HFF-Myc (cell line): Measurements from ENCODE around the gene ZNF212.
"Not testable (repeated sequence)": the region's sequence is repeated elsewhere in the genome, so short reads cannot be mapped to it uniquely, and the experiment has no call there.

Experiments used
- DNase-seq: peaks from one replicate; pipeline ENCODE4 v3.0.0-alpha.2; 2011; ENCODE audit warnings: low read depth; ENCODE audit errors: extremely low read depth
- H3K4me3 ChIP-seq: replicated peaks from 2 replicates; pipeline ENCODE4 v1.5.1; 2011; ENCODE audit warnings: low read depth, mild to moderate bottlenecking, control low read depth, low read length
- CTCF ChIP-seq: IDR thresholded peaks from 2 replicates; pipeline ENCODE4 v1.5.1; 2012; ENCODE audit warnings: mild to moderate bottlenecking, low read depth, low read length, control low read depth; ENCODE audit errors: missing control alignments

Gene ZNF212

DNA sequence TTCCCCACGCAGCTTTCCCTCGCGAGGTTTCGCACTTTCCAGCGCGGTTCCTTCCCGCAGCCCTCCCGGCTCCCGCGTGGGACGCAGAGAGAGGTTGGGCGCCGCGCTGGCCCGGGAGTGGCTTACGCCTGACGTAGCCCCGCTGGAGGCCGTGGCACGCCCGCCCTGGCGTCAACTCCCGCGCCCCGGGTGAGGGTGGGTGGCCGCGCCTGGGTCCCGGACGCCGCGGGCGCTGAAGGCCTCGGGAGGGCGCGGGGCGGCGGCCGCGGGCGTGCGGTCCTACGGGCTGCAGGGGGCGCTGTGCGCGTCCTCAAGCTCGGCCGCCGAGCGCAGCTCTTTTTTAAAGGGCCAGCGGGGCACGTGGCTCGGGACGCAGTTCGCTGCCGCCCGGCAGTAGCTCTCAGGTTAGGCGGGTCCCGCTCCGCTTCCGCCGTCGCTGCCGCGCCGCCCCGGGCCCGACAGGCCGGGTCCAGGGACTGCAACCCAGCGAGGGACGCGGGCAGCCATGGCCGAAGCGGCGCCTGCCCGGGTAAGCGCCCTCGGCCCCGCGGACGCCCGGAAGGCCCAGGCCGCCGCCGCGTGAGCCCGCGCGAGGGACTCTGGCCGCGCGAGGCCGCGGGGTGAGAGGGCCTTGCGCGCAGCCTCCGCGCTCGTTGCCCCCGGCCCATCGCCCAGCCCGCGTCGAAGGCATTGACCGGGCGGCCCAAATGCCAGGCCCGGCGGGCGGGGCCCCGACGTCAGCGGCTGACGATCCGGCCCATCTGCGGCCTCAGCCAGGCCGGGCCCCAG, 22.6 kb downstream of the ZNF212 start, which contains the start of gene ZNF783:
TSS of gene ZNF783 (plus strand) at position 368 of the 789 bp plus-strand sequence. CDS start at position 506, 138 bp downstream.
- no peak for DNase-seq
- peak within 1 kb of the TSS; percentile 56 for H3K4me3 ChIP-seq
- peak; percentile 55 for TF ChIP-seq CTCF

GRCh38 chr7:149266451-149266850, 27.0 kb downstream of the ZNF212 start:
- no peak overlapping the region for H3K4me3 ChIP-seq
- no peak for DNase-seq
- no peak for TF ChIP-seq CTCF

- TF ChIP-seq CTCF, result no peak
- DNase-seq, result no peak
Measured at GRCh38 chr7:149267733-149268132, 28.3 kb downstream of the ZNF212 start.

DNA sequence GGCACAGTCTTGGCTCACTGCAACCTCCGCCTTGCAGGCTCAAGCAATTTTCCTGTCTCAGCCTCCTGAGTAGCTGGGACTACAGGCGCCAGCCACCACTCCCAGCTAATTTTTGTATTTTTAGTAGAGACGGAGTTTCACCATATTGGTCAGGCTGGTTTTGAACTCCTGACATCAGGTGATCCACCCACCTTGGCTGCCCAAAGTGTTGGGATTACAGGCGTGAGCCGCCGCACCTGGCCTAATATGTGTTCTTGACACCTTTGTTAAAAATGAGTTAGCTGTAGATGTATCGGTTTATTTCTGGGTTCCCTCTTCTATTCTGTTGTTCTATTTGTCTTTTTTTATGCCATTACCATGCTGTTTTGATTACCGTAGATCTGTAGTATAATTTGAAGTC, 35.0 kb downstream of the ZNF212 start:
- not testable (repeated sequence) for H3K4me3 ChIP-seq, DNase-seq

More at GRCh38 chr7:149267733-149268132, 28.3 kb downstream of the ZNF212 start:
- no peak overlapping the region for H3K4me3 ChIP-seq

DNA sequence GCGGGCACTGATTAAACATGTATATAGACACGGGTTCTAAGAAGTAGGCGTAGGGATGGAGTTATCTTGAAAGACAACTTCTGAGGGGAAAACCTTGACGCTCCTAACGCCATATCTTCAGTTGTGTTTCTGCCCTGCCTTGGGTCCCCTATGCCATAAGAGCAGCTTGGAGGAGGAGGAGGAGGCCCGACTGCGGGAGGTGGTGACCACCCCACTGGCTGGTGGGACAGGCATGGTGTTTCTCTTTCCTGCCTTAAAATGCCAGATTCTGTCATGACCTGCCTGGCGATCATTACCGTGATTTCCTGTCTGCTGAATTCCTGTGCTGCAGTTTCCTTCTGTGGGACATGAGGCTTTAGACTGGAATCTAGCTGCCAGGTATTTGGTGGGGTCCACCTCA, 38.4 kb downstream of the ZNF212 start:
- H3K4me3 ChIP-seq, result no peak overlapping the region
- no peak for TF ChIP-seq CTCF
- no peak for DNase-seq

DNA sequence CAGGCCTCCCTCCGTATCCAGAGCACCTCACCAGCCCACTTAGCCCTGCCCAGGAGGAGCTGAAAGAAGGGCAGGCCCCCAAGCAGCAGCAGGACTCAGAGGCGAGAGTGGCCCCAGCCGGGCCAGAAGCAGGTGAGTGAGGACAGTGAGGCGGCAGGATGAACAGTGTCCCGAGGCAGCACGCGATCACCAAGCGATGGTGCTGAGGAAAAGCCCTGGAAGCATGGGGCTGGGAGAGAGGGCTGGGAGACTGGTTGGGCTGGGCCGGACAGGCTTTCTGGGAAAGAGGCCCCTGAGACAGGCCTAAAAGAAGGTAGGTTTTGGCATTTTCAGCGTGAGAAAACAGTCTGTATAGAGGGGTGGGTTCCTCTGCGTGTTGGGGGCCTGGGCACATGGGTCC, 38.9 kb downstream of the ZNF212 start:
- TF ChIP-seq CTCF, result no peak
- DNase-seq, result no peak
- H3K4me3 ChIP-seq, result no peak overlapping the region

DNA sequence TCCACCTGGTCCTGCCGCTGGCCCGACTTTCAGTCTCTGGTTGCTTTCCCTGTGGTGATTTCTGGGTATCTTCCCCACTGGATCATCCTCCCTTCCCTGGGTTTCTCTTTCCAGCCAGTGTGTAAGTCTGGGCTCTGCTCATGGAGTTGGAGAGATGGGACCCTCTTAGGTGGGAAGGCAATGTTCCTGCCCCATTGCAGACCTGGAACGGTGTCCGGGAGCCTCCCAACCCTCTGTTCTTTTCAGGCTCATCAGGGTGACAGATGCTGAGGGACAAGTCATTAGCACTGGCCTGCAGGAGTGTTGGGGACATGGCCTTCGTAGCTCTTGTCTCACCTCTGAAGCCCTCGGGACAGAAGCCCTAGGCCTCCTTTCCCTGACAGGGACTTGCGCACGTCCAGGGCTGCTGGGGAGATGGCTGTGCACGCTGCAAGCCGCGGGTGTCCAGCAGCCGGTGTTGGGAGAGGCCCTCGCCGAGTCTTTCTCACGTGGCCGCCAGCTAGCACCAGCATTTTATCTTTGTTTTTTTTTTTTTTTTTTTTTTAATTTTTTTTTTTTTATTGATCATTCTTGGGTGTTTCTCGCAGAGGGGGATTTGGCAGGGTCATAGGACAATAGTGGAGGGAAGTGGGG, 39.8 kb downstream of the ZNF212 start:
- DNase-seq, result no peak
- no peak overlapping the region for H3K4me3 ChIP-seq
- no peak for TF ChIP-seq CTCF
